ENCODE measurements around the gene PDGFD. TPM values are rescaled to one million over a fixed set of nuclear protein-coding genes. Genes with fewer than 3 reads are reported as not detected.

PDGFD gene
- total RNA-seq, 4 donors from 2014 or later, result 26.0 to 72.4 (median 29.6) TPM

DNA sequence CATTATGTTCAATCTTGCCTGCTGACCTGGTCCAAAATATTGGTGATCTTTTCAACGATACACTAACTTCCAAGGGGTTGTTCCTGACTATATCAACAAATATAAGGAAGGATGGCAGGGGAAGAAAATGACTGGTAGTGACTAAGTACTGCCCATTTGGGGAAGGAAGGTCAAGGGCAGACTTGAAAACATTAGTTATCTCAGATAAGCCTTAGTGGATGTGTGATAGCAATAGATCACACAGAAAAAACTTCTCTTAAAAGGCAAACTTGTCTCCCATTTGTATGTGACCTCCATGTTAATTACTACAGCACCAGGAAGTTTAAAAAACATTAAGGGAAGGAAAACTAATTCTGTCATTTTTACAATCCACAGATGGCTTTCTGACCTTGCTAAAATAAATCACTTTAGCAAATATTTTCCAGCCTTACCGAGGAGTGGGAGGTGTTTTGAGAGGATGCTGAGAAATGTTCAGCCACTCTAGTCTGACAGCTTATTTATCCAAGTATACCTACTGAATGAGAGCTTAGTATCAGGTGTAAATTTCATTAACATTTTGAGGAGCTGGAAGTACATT, 215.7 kb downstream of the PDGFD start:
- WGBS, 2 donors, result 58 to 60% methylated on average over 2 of the region's 2 CpGs
- no peak for TF ChIP-seq EP300 (IDR thresholded peaks at IDR 0.05)
- TF ChIP-seq POLR2A (IDR thresholded peaks at IDR 0.05), result no peak
- TF ChIP-seq, protein P1, sequence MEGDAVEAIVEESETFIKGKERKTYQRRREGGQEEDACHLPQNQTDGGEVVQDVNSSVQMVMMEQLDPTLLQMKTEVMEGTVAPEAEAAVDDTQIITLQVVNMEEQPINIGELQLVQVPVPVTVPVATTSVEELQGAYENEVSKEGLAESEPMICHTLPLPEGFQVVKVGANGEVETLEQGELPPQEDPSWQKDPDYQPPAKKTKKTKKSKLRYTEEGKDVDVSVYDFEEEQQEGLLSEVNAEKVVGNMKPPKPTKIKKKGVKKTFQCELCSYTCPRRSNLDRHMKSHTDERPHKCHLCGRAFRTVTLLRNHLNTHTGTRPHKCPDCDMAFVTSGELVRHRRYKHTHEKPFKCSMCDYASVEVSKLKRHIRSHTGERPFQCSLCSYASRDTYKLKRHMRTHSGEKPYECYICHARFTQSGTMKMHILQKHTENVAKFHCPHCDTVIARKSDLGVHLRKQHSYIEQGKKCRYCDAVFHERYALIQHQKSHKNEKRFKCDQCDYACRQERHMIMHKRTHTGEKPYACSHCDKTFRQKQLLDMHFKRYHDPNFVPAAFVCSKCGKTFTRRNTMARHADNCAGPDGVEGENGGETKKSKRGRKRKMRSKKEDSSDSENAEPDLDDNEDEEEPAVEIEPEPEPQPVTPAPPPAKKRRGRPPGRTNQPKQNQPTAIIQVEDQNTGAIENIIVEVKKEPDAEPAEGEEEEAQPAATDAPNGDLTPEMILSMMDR (IDR thresholded peaks at IDR 0.05), result no peak
- Histone ChIP-seq H3K4me3 (no peak overlapping the region), H3K27ac (no peak overlapping the region), H3K27me3 (no peaks in the 10 kb centered on the region), H3K9me3 (no peaks in the 10 kb centered on the region), H3K36me3 (peaks cover 0 to 2% (median 0%) of the 10 kb centered on the region in 3 donors), H3K4me1 (no peaks in the 10 kb centered on the region)
- no peak for DNase-seq (ENCODE audit: low spot score in 2 of 2)

DNA sequence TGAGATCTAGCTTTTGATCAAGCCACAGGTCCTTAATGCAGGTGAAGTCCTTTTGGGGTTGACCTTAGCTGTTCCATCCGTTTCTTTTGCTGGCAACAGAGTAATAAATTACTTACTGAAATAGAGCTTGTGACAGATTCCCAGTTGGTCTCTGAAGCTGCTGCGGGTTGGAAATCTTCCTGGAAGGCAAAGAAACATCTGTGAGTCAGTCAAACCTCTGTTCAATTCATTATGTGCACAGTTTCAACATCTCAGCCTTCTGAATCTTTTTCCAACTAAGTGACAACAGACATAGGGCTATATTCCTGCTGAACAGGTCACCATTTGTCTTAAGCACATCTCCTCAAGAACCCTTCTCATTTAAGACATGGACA, 216.4 kb downstream of the PDGFD start:
- 45 to 61% methylated on average over 2 of the region's 2 CpGs for WGBS, 2 donors
- DNase-seq (ENCODE audit: low spot score in 2 of 2), result no peak
- TF ChIP-seq POLR2A (IDR thresholded peaks at IDR 0.05), result no peak
- TF ChIP-seq, protein P1 (IDR thresholded peaks at IDR 0.05), result no peak
- TF ChIP-seq EP300 (IDR thresholded peaks at IDR 0.05), result no peak

DNA sequence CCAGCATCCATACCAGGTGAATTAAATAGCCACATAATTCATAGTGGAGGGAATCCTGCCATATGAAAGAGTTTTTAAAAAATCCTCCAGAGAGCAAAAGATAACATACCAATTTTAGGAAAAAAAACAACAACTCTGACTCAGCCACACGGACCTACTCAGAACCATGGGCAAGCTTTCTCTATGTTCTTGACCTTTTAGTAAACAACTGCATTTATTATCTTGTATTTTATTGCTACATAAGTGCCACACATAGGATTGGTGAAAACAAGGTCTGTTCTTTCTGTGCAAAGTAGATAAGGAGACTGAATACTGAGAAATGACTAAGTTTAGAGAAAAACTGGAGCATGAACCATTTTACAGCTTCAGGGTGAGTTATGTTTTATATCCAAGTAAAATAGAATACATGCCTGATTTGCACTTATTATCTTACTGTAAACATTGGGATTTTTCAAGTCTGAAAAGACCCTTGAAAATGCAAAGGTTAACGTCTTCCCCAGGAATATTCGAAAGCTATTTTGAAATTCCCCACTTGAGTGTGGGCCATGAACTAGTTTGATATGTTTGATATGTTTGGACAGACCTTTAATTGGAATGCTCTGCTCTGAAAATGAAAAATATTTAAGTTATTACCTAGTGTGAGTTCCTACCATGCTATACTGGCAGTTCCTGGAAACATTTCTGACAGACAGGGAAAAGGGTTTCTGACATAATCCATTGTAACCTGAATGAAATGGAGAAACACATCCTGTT, 217.0 kb downstream of the PDGFD start:
- WGBS, 2 donors, result 41 to 45% methylated on average over 3 of the region's 3 CpGs
- Histone ChIP-seq H3K4me1 (no peaks in the 10 kb centered on the region), H3K36me3 (peaks cover 0 to 2% (median 0%) of the 10 kb centered on the region in 3 donors), H3K9me3 (no peaks in the 10 kb centered on the region), H3K4me3 (no peak overlapping the region), H3K27ac (no peak overlapping the region), H3K27me3 (no peaks in the 10 kb centered on the region)
- DNase-seq (ENCODE audit: low spot score in 2 of 2), result no peak
- TF ChIP-seq POLR2A (IDR thresholded peaks at IDR 0.05), result no peak
- TF ChIP-seq EP300 (IDR thresholded peaks at IDR 0.05), result no peak
- TF ChIP-seq, protein P1 (IDR thresholded peaks at IDR 0.05), result no peak

More for the DNA sequence above, 216.4 kb downstream of the PDGFD start:
- no peak overlapping the region for H3K4me3 ChIP-seq
- no peak overlapping the region for H3K27ac ChIP-seq
- no peaks in the 10 kb centered on the region for H3K4me1 ChIP-seq
- H3K9me3 ChIP-seq, result no peaks in the 10 kb centered on the region
- no peaks in the 10 kb centered on the region for H3K27me3 ChIP-seq
- peaks cover 0 to 2% (median 0%) of the 10 kb centered on the region in 3 donors for H3K36me3 ChIP-seq

DNA sequence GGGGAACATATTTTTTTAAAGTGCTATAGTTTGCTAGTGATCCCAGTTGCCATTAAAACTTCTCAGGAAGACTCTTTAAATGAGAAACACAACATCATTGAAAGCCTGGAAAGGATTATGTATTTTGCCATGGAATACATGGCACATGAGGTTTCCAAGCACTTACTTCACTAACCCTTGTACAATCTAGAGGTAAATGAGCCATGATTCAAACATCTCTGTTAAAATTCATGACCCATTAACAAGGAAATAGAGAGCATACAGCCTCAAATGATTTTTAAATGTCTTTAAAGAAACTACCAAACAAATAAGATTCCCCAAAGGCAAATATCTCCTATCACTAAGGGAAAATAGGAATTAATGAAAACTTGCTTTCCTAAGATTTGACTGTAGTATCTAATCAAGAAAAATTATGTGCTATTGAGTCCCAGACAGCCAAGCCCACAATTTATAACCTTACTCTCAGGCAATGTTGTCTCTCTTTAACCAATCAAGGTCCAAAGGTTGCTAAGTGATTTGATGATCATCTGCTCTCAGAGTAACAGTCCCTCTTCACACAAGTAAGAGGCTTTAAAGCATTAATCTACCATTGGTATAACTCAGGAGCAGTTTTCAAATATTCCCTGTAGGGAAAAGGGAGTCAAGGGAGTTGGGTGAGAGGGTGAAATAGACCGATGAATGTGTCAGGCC, 219.6 kb downstream of the PDGFD start:
- WGBS, 2 donors, result 90 to 100% methylated on average over 1 of the region's 1 CpG
- no peaks in the 10 kb centered on the region for H3K9me3 ChIP-seq
- no peak for TF ChIP-seq POLR2A (IDR thresholded peaks at IDR 0.05)
- TF ChIP-seq, protein P1 (IDR thresholded peaks at IDR 0.05), result no peak
- H3K27ac ChIP-seq, result no peak overlapping the region
- no peaks in the 10 kb centered on the region for H3K4me1 ChIP-seq
- peaks cover 0 to 2% (median 0%) of the 10 kb centered on the region in 3 donors for H3K36me3 ChIP-seq
- no peak for DNase-seq (ENCODE audit: low spot score in 2 of 2)
- no peaks in the 10 kb centered on the region for H3K27me3 ChIP-seq
- no peak overlapping the region for H3K4me3 ChIP-seq

- H3K9me3 ChIP-seq, result no peaks in the 10 kb centered on the region
- 91 to 97% methylated on average over 1 of the region's 1 CpG for WGBS, 2 donors
- H3K36me3 ChIP-seq, result peaks cover 0 to 2% (median 0%) of the 10 kb centered on the region in 3 donors
- no peaks in the 10 kb centered on the region for H3K4me1 ChIP-seq
- H3K4me3 ChIP-seq, result no peak overlapping the region
- no peak overlapping the region for H3K27ac ChIP-seq
- no peak for DNase-seq (ENCODE audit: low spot score in 2 of 2)
- TF ChIP-seq, protein P1 (IDR thresholded peaks at IDR 0.05), result no peak
- no peak for TF ChIP-seq EP300 (IDR thresholded peaks at IDR 0.05)
- TF ChIP-seq POLR2A (IDR thresholded peaks at IDR 0.05), result no peak
- no peaks in the 10 kb centered on the region for H3K27me3 ChIP-seq
Observed at GRCh38 chr11:103942646-103943045, 221.3 kb downstream of the PDGFD start.

Data from tibial nerve (tissue), 4 donors.